Amygdala (tissue), 56 donors: Measurements from ENCODE around the gene FAM72D.
"Not testable (repeated sequence)": the region's sequence is repeated elsewhere in the genome, so short reads cannot be mapped to it uniquely, and the experiment has no call there.

ENCODE experiments used
- DNase-seq, 56 donors: peaks; one replicate each; lab custom pipeline; 2025; lab: John Stamatoyannopoulos, UW

Gene FAM72D

DNA sequence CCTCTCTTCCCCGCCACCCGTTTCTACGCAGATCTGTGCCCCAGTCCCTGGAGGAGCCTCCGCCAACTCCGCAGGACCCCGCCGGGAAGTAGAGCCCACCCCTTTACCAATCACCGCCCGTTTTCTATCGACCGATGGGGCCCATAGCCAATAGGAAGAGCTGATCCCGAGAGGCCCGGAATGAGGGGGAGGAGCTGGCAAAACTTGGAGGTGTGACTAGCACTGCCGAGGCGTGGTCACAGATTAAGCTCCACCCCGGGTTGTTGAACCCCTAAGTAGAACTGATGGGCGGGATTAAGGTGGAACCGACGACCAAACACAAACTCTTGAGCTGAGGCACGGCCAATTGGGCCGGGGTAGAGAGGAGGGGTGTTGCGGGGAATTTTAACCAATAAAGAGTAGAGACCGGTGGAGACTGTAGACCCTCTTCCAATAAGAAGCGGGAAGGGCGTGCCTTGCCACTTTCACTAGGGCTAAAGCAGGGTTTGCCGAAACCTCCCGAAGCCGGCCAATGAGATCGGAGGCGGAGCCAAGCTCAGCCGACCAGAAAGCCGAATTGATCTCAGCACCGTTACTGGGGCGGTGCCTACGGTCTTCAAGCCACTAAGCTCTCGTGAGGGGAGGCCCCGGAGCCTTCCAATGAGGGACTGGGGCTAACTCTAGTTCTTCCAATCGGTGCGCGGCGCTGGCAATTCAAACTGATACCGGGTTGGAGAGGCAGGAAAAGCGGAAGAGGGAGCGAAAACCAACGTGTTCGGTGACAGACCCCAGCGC lies at the start of gene FAM72D, which contains the start of gene SRGAP2B:
Gene FAM72D, plus strand, starts transcription at position 691 of the 774 bp plus-strand sequence. CDS start 874 bp downstream, outside the sequence.
Gene SRGAP2B, minus strand, starts transcription at position 45 of the 774 bp plus-strand sequence. CDS start 2,427 bp downstream, outside the sequence.
- not testable (repeated sequence) for DNase-seq

DNA sequence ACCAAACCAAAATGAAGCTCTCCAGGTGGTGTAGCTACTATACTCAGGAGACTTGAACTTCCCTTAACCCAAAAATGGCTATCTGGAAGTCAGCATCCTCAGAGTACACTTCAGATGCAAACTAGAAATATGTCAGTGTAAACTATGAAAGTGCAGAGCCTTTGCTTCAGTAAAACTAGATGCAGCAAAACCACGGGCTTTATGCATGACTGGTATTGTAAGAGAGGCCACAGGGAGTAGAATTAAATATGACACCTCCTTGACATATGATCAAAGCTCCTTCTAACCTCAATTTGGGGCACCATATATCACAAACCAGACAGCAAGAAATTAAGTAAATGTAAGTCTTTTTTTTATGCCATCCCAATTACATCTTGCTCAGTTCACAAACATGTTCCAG lies 48.2 kb upstream of the FAM72D start:
- DNase-seq, result not testable (repeated sequence)

DNA sequence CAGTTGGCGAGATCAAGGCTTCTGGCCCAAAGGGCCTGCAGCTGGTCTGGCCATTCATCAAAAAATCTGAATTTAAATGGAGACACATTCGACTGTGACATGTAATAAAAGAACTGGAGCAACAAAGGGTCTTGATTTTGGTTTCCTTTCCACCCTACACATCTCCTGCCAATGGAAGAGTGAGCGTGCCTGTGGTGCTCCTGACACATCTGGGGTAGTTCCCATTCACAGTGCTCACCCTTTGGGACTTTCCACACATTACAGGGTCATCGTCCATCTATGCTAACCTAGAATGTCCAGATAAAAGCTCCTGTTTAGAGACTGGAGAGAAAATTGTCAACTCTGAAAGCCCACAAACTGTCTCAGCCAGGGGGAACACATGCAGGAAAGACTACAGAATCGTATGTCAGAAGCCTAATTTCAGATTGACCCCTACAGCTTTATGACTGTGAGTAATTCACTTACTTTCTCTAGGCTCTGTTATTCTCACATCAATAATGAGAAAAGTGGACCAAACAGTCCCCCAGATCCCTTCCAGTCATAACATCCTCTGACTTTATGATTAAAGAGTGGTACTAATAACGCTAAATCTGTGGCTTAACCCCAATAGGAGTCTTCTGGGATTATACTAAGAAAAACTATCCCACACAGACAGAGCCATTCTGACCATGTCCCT lies 47.5 kb upstream of the FAM72D start:
- DNase-seq, result not testable (repeated sequence)

DNA sequence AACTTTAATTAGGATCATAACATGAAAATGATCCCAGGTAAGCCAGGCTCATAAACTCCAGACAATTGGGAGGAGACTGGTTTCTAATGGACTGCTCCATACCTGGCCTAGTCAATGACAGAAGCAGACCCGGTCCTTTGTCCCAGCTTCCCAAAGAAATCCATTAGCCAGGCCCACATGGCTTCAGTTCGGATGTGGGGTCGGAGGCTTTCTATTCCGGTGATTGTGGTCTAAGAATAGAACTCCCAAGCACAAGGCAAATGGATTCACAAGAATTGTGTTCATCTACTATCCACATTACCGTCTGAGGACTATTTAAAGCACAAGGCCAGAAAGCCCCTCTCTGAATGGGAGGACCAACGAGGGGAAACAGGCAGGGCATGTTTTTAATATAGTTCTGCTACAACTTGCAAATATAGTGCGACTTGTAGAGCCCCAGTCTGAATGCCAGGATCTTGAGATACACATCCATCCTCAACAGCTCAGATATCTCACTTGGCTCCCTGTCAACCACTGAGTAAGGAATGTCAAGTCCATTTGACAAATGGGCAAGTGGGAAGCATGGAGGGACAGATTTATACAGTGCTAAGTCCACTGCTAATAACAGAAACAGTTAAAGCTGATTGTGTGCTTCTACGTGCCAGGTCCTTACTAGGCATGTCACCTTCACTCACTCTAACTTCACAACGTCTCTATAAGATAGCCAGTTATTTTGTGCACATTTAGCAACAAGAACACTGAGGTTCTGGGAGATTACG lies 43.6 kb upstream of the FAM72D start:
- DNase-seq, result not testable (repeated sequence)

DNA sequence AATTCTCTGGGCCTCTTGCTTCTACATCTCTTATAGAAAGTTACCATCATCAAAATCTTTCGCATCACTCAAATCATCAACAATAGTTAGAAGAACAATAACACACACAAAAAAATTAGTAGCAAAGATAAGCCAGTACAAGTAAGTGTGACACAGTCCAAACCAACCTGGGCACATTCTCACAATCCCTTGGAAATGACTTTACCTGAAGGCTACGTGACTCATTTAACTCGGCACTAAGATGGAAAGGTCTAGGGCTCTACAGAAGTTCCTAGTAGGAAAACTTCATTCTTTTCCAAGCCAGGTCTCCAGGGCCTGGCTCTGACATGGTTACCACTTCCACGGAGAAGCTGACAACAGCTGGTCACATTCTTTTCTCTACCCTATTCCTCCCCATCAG lies 42.3 kb upstream of the FAM72D start:
- DNase-seq, result not testable (repeated sequence)

DNA sequence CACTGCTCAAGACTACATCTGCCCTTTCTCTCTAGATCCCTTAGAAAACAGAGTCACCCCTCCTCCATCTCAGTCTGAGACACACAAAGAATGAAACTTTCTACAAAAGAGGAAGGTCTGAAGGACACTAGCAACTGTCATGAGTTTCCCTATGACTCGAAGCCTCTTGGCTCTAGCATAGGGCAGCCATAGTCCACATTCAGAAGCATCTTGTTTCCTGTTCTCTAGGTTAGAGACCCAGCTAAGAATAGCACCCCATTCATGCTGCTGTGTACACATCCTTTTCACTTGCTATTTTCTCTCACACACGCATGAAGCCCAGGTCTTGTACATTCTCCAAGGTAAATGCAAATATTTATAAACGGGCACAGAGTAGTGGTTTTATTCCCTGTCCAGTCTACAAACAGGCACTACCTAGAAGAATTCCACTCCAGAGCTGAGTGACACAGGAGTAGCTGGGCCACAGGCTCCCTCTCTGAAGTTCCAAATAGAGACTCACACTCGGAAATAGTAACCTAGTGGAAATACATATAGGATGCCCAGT lies 40.5 kb upstream of the FAM72D start:
- DNase-seq, result not testable (repeated sequence)

DNA sequence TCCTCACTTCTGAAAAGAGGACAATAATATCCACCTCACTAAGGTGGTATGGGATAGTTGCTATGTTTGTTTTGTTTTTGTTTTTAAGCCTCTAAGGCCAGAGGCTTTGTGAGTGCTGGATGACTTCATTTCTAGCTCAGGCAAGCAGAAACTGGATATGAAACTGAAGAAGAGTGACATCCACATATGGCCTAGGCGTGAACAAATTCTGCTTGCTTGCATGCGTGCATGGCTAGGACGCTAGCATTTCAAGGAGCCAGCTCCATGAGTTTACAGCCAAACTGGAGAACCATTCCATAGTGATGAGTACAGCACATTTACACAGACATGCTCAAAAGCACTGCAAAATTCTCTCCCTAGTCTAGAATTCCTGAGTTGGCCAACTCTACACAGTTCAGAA lies 37.6 kb upstream of the FAM72D start:
- DNase-seq, result not testable (repeated sequence)

DNA sequence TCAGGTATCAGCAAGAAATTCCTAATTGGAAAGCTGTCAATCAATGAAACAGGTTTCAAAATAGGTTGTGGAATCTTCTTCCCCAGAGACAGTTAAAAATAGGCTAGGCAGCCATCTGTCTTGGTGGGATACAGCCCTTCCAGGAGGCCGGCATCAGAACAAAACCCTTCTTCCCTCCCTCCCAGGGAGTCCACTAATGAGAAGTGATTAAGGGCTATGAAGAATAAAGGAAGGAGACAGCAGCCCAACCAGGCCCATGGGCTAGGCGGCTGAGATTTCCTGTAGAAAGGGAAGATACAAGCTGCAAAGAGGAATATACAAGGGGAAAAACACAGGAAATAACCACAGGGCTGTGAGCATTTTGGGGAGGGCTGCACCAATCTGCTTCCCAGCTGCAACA lies 32.5 kb upstream of the FAM72D start:
- not testable (repeated sequence) for DNase-seq

DNA sequence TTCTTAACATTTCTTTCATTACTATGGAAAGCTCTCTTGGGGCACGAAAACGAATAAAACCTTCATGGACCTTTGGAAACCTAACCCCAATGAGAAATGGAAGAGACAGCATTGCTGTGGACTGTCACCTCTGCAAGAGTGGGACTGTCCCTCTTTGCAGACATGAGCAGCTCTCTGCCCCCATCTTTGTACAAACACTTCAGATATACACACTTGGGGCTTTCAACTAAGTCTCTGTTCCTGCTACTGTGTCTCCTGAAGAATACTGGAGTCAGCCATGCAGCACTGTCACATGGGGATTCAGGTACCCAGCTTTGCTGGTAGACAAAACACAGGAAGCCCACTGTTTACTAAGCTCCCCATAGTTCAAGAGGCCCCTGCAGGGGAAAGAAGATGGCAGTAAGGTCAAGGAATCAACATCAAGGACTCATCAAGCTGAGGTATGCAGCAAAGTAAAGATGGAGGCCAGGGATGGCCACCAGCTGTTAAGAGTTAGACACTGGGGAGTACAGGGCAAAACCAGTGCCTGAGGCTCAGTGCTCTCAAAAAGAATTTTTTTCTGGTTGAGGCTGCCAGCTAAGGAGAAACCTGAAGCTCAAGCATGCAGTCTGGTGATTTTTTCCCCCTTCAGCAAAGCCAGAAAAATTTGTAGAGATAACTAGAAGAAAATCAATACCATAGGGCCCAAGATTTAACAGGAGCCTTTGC lies 31.7 kb upstream of the FAM72D start:
- not testable (repeated sequence) for DNase-seq

DNA sequence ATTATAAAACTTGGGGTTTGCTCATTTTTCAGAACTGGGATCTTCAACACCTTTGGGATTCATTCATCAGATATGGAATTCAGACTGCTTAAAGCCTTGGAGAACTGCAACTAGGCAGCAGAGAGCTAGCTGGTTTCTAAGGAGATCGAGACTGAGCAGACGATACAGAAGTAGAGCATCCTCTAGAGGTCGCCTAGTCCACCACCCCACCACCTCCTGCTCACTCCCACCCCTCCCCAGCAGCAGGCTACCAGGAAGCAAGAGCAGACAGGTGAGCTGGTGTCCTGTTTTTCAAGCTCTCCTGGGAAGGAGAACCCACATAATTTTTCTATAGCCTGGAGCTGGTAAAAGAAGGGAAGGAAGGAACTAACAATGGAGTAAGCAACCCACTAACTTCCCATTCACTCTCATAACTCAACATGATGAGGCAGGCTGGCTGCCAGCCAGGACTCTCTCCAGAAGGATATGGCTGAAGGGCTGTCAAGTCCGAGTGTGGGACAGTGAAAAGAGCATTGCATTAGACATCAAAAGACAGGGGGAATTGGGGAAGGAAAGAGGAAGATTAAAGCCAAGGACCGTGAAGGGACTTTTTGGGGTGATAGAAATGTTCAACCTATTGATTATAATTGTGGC lies 30.5 kb upstream of the FAM72D start:
- DNase-seq, result not testable (repeated sequence)

DNA sequence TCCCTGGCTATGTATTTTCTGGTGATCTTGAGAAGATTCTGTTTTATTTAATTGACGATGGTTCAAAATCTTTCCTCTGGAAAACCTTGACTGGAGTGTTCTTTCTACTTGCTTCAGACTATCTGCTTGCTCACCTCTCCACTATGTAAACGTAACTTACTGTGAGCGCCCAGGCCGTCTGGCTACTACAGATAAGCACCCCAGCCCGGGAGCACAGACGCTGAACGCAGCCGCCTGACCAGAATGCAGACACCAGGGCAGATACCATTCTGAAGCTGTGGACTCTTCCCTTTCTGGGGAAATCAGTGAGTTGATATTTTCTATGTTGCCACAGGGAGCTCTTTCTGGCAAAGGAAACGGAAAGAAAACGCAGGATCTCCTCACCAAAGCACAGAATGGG lies 29.3 kb upstream of the FAM72D start:
- not testable (repeated sequence) for DNase-seq

DNA sequence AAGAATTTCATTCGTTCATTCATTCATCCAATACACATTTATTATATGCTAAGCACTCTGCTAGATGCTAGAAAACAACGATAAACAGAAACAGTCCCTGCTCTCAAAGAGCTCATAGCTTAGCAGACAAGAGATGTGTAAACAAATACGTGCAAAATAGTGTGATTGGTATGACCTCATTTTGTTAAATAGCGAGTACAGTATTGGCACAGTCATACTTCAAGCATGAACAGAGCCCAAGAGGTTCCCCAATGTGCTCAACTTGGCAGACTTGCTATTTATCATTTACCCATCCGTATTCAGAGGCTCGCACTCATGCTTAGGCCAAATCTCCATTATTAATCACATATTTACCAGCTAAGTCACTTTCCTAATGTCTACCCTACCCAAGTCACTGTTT lies 24.2 kb upstream of the FAM72D start:
- not testable (repeated sequence) for DNase-seq

DNA sequence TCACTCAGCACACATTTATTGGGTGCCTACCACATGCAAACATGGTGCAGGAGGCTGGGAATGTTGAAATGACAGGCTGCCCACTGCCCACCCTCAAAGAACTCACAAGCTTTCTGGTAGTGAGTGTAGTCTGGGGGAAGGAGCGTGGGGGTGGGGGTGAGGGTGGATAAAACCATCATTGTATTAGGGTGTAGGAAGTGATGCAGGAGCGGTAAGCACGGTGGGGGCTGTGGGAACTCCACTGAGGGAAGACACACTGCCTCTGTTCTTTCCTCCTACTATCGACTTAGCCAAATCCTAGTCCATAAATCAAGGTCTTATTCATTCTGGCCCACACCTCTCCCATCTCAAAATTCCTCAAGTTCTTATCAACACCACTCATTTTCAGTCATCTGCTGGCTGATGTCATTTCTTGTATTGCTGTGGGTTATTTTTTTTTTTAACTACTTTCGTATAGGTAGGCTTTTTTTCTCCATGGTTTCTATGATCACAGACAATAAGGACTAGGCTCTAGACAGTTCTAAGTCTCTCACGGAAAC lies 21.7 kb upstream of the FAM72D start:
- DNase-seq, result not testable (repeated sequence)

DNA sequence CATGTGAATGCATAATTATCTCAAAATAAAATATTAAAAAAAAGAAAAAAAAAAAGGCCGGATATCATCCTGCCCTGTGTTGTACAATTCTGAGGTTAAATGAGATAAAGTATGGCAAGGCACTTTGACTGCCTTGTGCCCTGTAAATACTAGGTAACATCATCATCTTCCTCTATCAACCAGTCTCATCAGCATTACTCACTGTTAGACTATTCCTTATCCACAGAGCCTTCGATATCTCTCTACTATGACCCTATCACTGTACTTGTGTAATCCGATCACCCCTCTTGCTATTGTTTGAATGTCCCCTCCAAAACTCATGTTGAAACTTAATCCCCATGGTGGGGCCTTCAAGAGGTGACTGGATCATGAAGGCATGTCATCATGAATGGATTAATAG lies 18.9 kb upstream of the FAM72D start:
- not testable (repeated sequence) for DNase-seq

DNA sequence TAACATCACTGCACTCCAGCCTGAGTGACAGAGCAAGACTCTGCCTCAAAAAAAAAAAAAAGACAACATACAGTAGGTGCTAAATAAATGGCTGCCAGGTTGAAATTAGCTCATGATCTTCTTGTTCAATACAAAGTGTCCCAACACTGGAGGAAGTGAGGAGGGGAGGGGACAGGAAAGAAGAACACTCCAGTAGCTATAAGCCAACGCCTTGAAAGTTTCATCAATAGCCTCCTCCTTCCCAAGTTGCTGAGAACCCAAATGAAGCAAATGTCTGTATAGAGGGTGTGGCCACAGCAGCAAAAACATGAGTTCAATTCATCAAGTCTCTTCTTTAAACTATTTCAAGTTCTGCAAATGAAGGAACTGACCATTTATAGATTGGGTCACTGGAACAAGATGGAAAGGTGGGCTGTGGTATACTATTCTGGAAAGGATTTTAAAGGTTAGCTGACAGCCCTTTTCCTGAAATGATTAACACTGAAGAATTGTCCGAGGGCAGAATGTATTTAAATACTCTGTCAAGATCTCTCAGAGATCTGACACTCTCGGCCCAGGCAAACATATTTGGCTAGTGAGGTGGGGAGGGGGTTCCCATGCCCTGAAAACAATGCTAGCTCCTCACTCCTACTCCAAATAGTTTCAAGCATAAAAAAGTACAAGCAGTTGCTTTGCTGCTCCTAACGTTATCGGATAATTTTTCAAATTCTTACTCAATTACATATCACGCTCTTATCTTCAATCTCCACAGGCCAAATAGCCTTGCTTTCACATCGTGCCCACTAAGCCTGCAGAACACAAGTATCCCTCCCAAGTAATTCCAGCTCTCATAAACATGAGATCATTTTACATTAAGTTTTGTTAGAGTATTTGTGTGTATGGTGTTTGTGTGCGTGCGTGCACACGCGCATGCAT lies 17.6 kb upstream of the FAM72D start:
- DNase-seq, result not testable (repeated sequence)

DNA sequence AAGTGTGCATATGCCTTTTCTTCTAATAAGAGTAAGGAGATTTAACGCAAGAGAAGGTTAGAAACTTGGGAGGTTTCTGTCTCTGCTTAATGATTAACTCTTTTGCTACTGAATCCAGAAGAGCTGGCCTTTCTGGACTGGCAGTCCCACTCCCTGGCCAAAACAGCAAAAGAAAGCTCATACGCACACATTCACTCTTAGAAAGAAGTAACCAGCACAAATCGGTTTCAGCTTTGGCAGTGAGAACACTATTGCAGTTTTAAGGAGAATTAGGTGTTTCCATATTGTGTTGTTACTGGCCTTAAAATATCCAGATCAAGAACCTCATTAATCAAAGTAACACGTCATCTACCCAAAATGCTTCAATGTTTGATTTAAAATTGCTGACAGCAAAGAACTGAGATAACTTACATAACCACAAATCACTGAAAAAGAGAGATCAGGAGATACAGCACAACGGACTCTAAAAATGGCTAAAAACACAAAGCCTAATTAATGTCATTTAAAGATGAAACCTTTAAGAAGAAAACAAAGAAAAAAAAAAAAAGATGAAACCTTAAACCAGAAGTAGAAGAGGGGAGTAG lies 16.9 kb upstream of the FAM72D start:
- DNase-seq, result not testable (repeated sequence)

DNA sequence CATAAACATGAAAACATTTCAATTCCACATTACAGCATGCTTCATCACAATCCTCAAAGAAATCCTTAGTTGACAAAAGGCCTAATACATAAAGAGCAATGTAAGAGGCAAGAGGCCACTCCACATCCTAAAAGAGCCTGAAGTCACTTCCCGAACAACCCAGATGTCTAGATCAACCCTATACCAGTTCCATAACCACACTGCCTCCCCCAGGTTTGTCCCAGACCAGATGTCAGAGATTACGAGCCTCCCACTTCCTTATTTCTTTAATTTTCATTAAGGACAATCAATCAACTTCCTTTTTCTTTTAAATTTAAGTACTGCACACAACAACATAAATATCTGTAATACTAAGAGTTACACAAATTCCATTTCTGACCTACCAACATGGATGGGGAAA lies 16.0 kb upstream of the FAM72D start:
- DNase-seq, result not testable (repeated sequence)

DNA sequence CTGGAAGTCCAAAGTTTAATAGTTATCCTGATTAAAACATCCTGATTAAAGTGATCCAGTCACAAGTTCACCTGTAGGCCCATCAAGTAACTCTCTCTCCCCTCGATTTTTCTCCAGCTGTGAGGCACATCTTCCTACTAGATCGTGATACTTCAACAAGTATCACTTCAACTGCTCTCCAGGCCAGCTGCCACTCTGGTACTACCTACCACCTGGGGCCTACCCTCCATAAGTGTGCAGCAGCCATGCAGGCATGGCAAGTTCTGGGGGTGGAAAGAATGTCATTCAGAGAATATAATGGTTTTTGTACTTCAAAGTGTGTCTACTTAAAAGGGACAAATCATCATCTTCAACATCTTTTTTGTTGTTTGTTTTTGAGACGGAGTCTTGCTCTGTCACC lies 15.6 kb upstream of the FAM72D start:
- DNase-seq, result not testable (repeated sequence)
